WTC11 (cell line): ENCODE measurements around the gene HRH3.

ENCODE experiments used
- ATF2 ChIP-seq: sonication (generic); formaldehyde crosslinking; IDR thresholded peaks from 2 replicates; pipeline ENCODE4 v1.8.1; 2022; ENCODE audit warnings: low read depth, missing genetic modification reagents, borderline replicate concordance
- CTCF ChIP-seq: fragments of 200-600 bp; IDR thresholded peaks from 2 replicates; pipeline ENCODE4 v1.8.0; 2022; ENCODE audit warnings: antibody characterized with exemption
- MAX ChIP-seq: sonication (generic); formaldehyde crosslinking; IDR thresholded peaks from 2 replicates; pipeline ENCODE4 v1.8.0; 2022; ENCODE audit warnings: mild to moderate bottlenecking, missing genetic modification reagents
- NFE2L1 ChIP-seq: sonication (generic); formaldehyde crosslinking; IDR thresholded peaks from 2 replicates; pipeline ENCODE4 v1.8.1; 2023; ENCODE audit warnings: missing genetic modification reagents
- NFYB ChIP-seq: sonication (generic); formaldehyde crosslinking; conservative IDR thresholded peaks from 2 replicates; pipeline ENCODE4 v1.8.0; 2022; ENCODE audit warnings: low read depth, missing genetic modification reagents
- NR2C2 ChIP-seq: sonication (generic); formaldehyde crosslinking; IDR thresholded peaks from 2 replicates; pipeline ENCODE4 v1.8.0; 2022; ENCODE audit warnings: mild to moderate bottlenecking, missing genetic modification reagents
- TEAD4 ChIP-seq: sonication (generic); formaldehyde crosslinking; IDR thresholded peaks from 2 replicates; pipeline ENCODE4 v1.8.0; 2022; ENCODE audit warnings: mild to moderate bottlenecking, missing genetic modification reagents
- USF2 ChIP-seq: sonication (generic); formaldehyde crosslinking; IDR thresholded peaks from 2 replicates; pipeline ENCODE4 v1.8.1; 2023; ENCODE audit warnings: mild to moderate bottlenecking, missing genetic modification reagents, moderate library complexity
- ZNF138 ChIP-seq: sonication (generic); formaldehyde crosslinking; conservative IDR thresholded peaks from 2 replicates; pipeline ENCODE4 v1.8.1; 2022; ENCODE audit warnings: mild to moderate bottlenecking, moderate library complexity, missing genetic modification reagents
- ZNF425 ChIP-seq: fragments of 250-450 bp; sonication (Bioruptor Pico); conservative IDR thresholded peaks from 2 replicates; pipeline ENCODE4 v1.9.0; 2021; ENCODE audit warnings: mild to moderate bottlenecking

- TF ChIP-seq CTCF (no peak), TEAD4 (no peak), NR2C2 (CRISPR knock-in tag) (no peak), USF2 (no peak), MAX (no peak), NFYB (CRISPR knock-in tag) (no peak), ZNF425 (no peak), NFE2L1 (CRISPR knock-in tag) (no peak), ZNF138 (CRISPR knock-in tag) (no peak), ATF2 (no peak)
Measured at GRCh38 chr20:62177307-62177706, 42.8 kb downstream of the HRH3 start.
